Gastrocnemius medialis (tissue), 4 donors: ENCODE results near the gene MORN1.

Experiments
- POLR2A ChIP-seq, 2 donors: fragments of 450-650 bp; IDR thresholded peaks; one replicate each; pipeline ENCODE4 v1.6.1; 2017; ENCODE audit warnings: antibody characterized with exemption in 2 of 2, mild to moderate bottlenecking in 2 of 2, moderate library complexity in 2 of 2
- TF ChIP-seq, protein P1 (sequence below), 5 experiments: fragments of 450-650 bp in 3 of 5; fragments of 200-600 bp in 2 of 5; sonication (generic) in 2 of 5; IDR thresholded peaks in 4 of 5; conservative IDR thresholded peaks in 1 of 5; 1 replicate in 4 of 5; 2 replicates in 1 of 5; pipeline ENCODE4 v1.5.1; 2016 to 2019; ENCODE audit warnings: antibody characterized with exemption in 5 of 5, mild to moderate bottlenecking in 3 of 5, moderate library complexity in 3 of 5

DNA sequence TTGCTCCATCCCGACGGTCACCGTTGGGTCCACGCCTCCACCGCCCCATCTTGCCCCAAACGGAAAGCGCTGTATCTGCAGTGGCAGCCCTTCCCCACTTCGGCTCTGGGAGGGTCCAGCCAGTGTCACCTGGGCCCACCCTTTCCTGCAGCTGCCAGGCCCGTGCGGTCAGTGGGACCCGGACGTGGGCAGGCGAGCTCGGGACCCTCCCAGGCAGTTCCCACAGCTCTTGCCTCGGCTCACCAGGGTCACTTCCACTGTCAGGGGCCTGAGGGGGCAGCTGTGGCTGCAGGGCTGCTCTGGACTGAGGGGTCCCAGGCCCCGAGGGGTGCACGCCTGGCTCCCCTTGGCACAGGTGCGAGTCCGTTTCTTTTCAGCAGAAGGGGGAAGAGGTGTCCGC, 82.5 kb downstream of the MORN1 start:
- TF ChIP-seq, protein P1, sequence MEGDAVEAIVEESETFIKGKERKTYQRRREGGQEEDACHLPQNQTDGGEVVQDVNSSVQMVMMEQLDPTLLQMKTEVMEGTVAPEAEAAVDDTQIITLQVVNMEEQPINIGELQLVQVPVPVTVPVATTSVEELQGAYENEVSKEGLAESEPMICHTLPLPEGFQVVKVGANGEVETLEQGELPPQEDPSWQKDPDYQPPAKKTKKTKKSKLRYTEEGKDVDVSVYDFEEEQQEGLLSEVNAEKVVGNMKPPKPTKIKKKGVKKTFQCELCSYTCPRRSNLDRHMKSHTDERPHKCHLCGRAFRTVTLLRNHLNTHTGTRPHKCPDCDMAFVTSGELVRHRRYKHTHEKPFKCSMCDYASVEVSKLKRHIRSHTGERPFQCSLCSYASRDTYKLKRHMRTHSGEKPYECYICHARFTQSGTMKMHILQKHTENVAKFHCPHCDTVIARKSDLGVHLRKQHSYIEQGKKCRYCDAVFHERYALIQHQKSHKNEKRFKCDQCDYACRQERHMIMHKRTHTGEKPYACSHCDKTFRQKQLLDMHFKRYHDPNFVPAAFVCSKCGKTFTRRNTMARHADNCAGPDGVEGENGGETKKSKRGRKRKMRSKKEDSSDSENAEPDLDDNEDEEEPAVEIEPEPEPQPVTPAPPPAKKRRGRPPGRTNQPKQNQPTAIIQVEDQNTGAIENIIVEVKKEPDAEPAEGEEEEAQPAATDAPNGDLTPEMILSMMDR (IDR thresholded peaks at IDR 0.05 in 4 of 5, conservative IDR thresholded peaks at IDR 0.05 in 1 of 5), result no peak
- TF ChIP-seq POLR2A (IDR thresholded peaks at IDR 0.05), result no peak
